Psoas muscle (tissue), 8 donors: ENCODE measurements around the gene DMRT3. TPM values are rescaled to one million over a fixed set of nuclear protein-coding genes. Genes with fewer than 3 reads are reported as not detected.

Source experiments
- ATAC-seq, 4 donors: fragments of 200-7000 bp; cut with Tn5 transposase; one replicate each; pipeline ENCODE4 v1.9.1; 2020; ENCODE audit warnings: moderate library complexity in 3 of 4, mild to moderate bottlenecking in 2 of 4
- DNase-seq, 2 donors: peaks; one replicate each; pipeline ENCODE4 v3.0.0-alpha.2; 2020
- H3K27ac ChIP-seq: fragments of 200-600 bp; one replicate; pipeline ENCODE4 v1.8.0; 2022
- H3K27me3 ChIP-seq, 3 donors: fragments of 200-600 bp in 1 of 3; one replicate each; pipeline versions ENCODE4 v1.6.1 to v1.8.0; 2013 to 2022; ENCODE audit warnings: low read length in 2 of 3, mild to moderate bottlenecking in 2 of 3, moderate library complexity in 1 of 3; ENCODE audit not compliant: insufficient read depth in 3 of 3
- H3K36me3 ChIP-seq, 2 donors: fragments of 200-600 bp in 1 of 2; one replicate each; pipeline versions ENCODE4 v1.6.1 to v1.8.0; 2013 to 2022; ENCODE audit warnings: low read depth in 1 of 2, mild to moderate bottlenecking in 1 of 2, moderate library complexity in 1 of 2; ENCODE audit not compliant: insufficient read depth in 1 of 2
- H3K4me1 ChIP-seq: fragments of 200-600 bp; one replicate; pipeline ENCODE4 v1.8.0; 2022
- H3K4me3 ChIP-seq: fragments of 200-600 bp; one replicate; pipeline ENCODE4 v1.8.0; 2022; ENCODE audit warnings: mild to moderate bottlenecking
- H3K9me3 ChIP-seq: fragments of 200-600 bp; one replicate; pipeline ENCODE4 v1.8.0; 2022
- WGBS, 3 donors: extraction: QIAGEN DNeasy Blood & Tissue Kit; methylation state at CpG; one replicate each; pipeline versions ENCODE4 v1.1.6 to v1.1.7; 2013; 5-methylcytosine and 5-hydroxymethylcytosine counted together
- intact Hi-C, 2 donors: fragments of 100-400 bp; cut with DNase I; formaldehyde crosslinking; loops; one replicate each; pipeline versions ENCODE4 v1.11.0 to v1.14.2; 2022
- polyA plus RNA-seq, 3 donors: library from polyadenylated mRNA; stranded (reverse); fragments of 200-250 nt; gene quantifications; one replicate each; pipeline ENCODE4 v1.2.3, GENCODE V29; 2013
- total RNA-seq, 4 donors: library from RNA; stranded (reverse); fragmentation: NEBNext Ultra II Directional in 2 of 4; extraction: Animal tissue kit (Norgen Biotek cat#: 25700) in 2 of 4; gene quantifications; one replicate each; pipeline versions ENCODE4 v1.2.1 to v1.2.4, GENCODE V29; 2021 to 2023
- TF ChIP-seq, protein P1 (sequence below): fragments of 200-600 bp; IDR thresholded peaks from one replicate; pipeline ENCODE4 v1.8.0; 2022; ENCODE audit warnings: antibody characterized with exemption
- donor health status: healthy with polysubstance abuse.
- donor health status: DM: no; HTN: no; CAD: no; lungs with moderate emphysema.
- donor health status: Bipolar disorder and iron deficiency.
- donor health status: healthy.
- donor health status: DM: yes; HTN: yes; CAD: no.
- donor health status: DM: no; HTN: no; CAD: no.
- donor health status: DM: no; HTN: no; CAD: no.
- donor health status: DM: yes; HTN: yes; CAD: no.

DMRT3 gene
- total and polyA plus RNA-seq, 7 donors: 0.03 to 0.44 (median 0.12) TPM; not detected in 1

DNA sequence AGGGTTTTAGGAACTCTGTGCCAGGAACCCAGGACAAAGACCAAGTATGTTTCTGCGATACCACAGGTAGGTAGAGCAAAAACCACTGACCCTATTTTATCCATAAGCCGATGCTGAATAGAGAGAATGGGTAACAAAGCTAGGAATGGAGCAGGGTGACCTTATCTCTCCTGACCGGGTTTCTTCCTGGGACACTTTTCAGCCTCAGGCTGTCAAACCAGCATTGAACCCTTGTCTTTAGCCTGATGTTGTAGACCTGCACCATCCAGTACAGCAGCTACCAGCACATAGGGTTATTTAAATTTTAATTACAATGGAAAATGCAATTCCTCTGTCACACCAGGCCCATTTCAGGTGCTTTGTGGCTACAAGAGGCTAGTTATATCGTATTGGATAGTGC lies 43.1 kb upstream of the DMRT3 start:
- Histone ChIP-seq H3K4me3 (no peak overlapping the region), H3K36me3 (no peaks in the 10 kb centered on the region), H3K27me3 (peaks cover 0 to 10% (median 0%) of the 10 kb centered on the region in 3 donors), H3K4me1 (no peaks in the 10 kb centered on the region), H3K9me3 (no peaks in the 10 kb centered on the region), H3K27ac (no peak overlapping the region)
- ATAC-seq: no peak
- TF ChIP-seq, protein P1, sequence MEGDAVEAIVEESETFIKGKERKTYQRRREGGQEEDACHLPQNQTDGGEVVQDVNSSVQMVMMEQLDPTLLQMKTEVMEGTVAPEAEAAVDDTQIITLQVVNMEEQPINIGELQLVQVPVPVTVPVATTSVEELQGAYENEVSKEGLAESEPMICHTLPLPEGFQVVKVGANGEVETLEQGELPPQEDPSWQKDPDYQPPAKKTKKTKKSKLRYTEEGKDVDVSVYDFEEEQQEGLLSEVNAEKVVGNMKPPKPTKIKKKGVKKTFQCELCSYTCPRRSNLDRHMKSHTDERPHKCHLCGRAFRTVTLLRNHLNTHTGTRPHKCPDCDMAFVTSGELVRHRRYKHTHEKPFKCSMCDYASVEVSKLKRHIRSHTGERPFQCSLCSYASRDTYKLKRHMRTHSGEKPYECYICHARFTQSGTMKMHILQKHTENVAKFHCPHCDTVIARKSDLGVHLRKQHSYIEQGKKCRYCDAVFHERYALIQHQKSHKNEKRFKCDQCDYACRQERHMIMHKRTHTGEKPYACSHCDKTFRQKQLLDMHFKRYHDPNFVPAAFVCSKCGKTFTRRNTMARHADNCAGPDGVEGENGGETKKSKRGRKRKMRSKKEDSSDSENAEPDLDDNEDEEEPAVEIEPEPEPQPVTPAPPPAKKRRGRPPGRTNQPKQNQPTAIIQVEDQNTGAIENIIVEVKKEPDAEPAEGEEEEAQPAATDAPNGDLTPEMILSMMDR: no peak
- DNase-seq: no peak
- 93 to 95% (median 93%) methylated on average over 4 of the region's 4 CpGs for WGBS, 3 donors
- intact Hi-C loops: no loop called here

DNA sequence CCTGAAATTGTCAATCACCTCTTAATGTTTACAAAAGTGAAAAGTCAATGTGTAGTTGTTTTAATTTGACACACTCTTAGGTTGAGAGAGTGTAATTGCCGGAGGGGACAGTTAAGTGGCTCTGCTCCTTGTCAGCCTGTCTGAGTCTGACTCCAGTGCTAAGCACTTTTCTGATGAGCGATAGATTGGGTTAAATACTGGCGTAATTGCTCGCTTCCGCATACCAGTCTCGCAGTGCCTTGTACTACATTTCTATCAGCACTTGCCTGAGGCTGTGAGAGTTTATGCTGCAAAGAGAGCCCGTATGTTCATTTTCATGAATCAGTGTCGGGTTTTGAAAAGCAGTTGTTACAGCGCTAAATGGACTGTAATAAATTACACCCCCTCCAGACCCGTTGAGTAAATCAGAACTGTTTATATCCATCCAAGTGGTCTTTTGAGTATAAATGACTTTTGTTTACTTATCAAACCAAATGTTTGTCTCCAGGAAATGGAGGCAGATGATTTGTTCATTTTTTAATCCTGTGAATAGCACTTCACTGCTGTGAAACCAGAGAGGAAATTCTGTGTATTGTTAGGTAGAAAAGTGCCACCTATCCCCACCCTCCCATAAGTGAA lies 41.0 kb upstream of the DMRT3 start:
- DNase-seq: no peak
- peaks cover 0 to 18% (median 8%) of the 10 kb centered on the region in 3 donors for H3K27me3 ChIP-seq
- no peaks in the 10 kb centered on the region for H3K36me3 ChIP-seq
- TF ChIP-seq, protein P1: no peak
- no peak overlapping the region for H3K27ac ChIP-seq
- no peaks in the 10 kb centered on the region for H3K4me1 ChIP-seq
- H3K4me3 ChIP-seq: no peak overlapping the region
- WGBS, 3 donors: 24 to 33% (median 29%) methylated on average over 10 of the region's 10 CpGs
- intact Hi-C loops: no loop called here
- H3K9me3 ChIP-seq: no peaks in the 10 kb centered on the region
- no peak for ATAC-seq

DNA sequence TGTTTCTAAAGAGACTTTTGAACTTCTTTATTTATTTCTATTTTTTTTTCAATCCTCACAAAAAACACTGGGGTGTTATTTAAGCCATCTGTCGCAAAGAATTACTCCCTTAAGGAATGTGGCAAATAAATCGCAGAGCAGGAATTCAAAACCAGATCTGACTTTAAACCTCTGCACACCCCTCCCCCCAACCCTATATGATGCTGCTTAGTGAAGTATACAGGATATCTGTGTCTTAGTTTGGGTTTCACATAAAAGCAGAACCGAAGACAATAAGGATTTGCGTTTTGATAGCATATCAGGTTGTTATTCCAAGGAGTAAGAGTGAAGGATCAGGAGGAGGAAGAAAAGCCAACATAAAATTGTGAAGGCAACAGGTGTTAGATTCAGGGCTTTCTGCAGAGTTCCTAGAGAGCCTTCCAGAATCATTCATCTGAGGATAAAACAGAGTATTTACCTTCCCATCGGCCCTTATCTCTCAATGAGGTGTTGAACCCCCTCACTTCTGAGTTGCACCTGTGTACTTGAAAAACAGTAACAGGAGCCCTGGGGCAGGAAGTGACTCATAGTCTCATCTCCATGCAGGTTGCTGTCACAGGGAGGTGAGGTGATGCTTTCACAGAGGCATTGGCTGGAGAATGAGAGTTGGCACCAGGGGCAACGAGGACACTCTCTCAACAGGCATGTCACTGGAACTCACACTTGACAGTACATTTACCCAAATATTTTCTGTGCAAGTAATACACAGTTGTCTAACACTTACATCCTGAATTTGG lies 33.5 kb upstream of the DMRT3 start:
- Histone ChIP-seq H3K9me3 (no peaks in the 10 kb centered on the region), H3K36me3 (no peaks in the 10 kb centered on the region), H3K4me1 (no peaks in the 10 kb centered on the region), H3K27me3 (peaks cover 0 to 13% (median 11%) of the 10 kb centered on the region in 3 donors), H3K27ac (no peak overlapping the region), H3K4me3 (no peak overlapping the region)
- DNase-seq: no peak
- WGBS, 3 donors: 35 to 48% (median 45%) methylated on average over 6 of the region's 6 CpGs
- TF ChIP-seq, protein P1: no peak
- no peak for ATAC-seq
- intact Hi-C loops: no loop called here

DNA sequence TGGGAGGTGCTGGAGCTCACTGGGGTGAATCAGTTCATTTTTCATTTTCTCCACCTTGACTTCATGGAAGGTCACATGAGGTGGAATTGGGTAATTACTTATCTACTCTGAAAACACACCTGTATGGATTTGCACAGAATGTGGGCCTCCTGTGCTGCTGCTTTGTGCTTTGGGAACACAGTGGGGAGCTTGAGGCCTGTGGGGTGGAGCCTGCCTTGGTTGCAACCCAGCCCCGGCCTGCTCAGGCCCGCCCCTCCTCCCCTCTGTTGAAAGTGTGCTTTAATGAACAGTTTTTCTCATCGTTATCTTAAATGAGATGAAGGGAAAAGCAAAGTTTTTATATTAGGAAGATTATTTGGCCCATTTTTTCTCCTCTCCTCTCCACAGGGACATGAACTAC lies 28.5 kb upstream of the DMRT3 start:
- 87 to 90% (median 88%) methylated on average over 3 of the region's 3 CpGs for WGBS, 3 donors
- no peaks in the 10 kb centered on the region for H3K36me3 ChIP-seq
- H3K9me3 ChIP-seq: no peaks in the 10 kb centered on the region
- DNase-seq (no peak), ATAC-seq (no peak)
- TF ChIP-seq, protein P1: no peak
- H3K4me1 ChIP-seq: no peaks in the 10 kb centered on the region
- no peak overlapping the region for H3K4me3 ChIP-seq
- intact Hi-C loops: no loop called here
- H3K27ac ChIP-seq: no peak overlapping the region
- H3K27me3 ChIP-seq: peaks cover 0 to 23% (median 3%) of the 10 kb centered on the region in 3 donors
